ENCODE data around the gene ZNF346.

- TF ChIP-seq CTCF (IDR thresholded peaks at IDR 0.05), result no peak
- TF ChIP-seq ZFX (IDR thresholded peaks at IDR 0.05; ENCODE audit: borderline replicate concordance), result no peak
Observed at GRCh38 chr5:177098120-177098469, 75.6 kb downstream of the ZNF346 start.
